Mesendoderm (in vitro differentiated cells): ENCODE measurements around the gene PUSL1.

Experiments used
- DNase-seq: peaks from one replicate; pipeline ENCODE4 v3.0.0; 2013
- H2AK5ac ChIP-seq: 2 replicates; pipeline ENCODE4 v1.6.1; 2013; ENCODE audit warnings: low read length, inconsistent platforms
- H2BK120ac ChIP-seq: 2 replicates; pipeline ENCODE4 v1.6.1; 2013; ENCODE audit warnings: low read depth, mild to moderate bottlenecking, low read length, moderate library complexity, mixed read lengths
- H2BK15ac ChIP-seq: replicated peaks from 2 replicates; pipeline ENCODE4 v1.6.1; 2013; ENCODE audit warnings: low read depth, mild to moderate bottlenecking, moderate library complexity
- H2BK5ac ChIP-seq: 2 replicates; pipeline ENCODE4 v1.6.1; 2013; ENCODE audit warnings: low read length, inconsistent platforms
- H3K18ac ChIP-seq: 2 replicates; pipeline ENCODE4 v1.6.1; 2013; ENCODE audit warnings: mild to moderate bottlenecking, low read length, mixed read lengths
- H3K23ac ChIP-seq: one replicate; pipeline ENCODE4 v1.6.1; 2013; ENCODE audit warnings: low read length
- H3K27ac ChIP-seq: 2 replicates; pipeline ENCODE4 v1.5.1; 2013; ENCODE audit warnings: low read depth, mild to moderate bottlenecking, inconsistent platforms, low read length, moderate library complexity
- H3K27me3 ChIP-seq: 2 replicates; pipeline ENCODE4 v1.6.1; 2013; ENCODE audit warnings: low read length, control low read depth, mild to moderate bottlenecking, inconsistent platforms; ENCODE audit not compliant: insufficient read depth, poor library complexity
- H3K36me3 ChIP-seq: 2 replicates; pipeline ENCODE4 v1.6.1; 2013; ENCODE audit warnings: low read length, inconsistent platforms; ENCODE audit not compliant: control insufficient read depth, insufficient read depth
- H3K4ac ChIP-seq: one replicate; pipeline ENCODE4 v1.6.1; 2013; ENCODE audit warnings: low read depth, mild to moderate bottlenecking, low read length, moderate library complexity
- H3K4me1 ChIP-seq: 2 replicates; pipeline ENCODE4 v1.6.1; 2013; ENCODE audit warnings: low read depth, low read length, inconsistent platforms; ENCODE audit not compliant: control insufficient read depth
- H3K4me2 ChIP-seq: 2 replicates; pipeline ENCODE4 v1.6.1; 2013; ENCODE audit warnings: low read length
- H3K4me3 ChIP-seq: 2 replicates; pipeline ENCODE4 v1.5.1; 2013; ENCODE audit warnings: mild to moderate bottlenecking, low read length
- H3K56ac ChIP-seq: one replicate; pipeline ENCODE4 v1.6.1; 2013; ENCODE audit warnings: low read length
- H3K79me1 ChIP-seq: 2 replicates; pipeline ENCODE4 v1.6.1; 2013; ENCODE audit warnings: low read length, inconsistent platforms
- H3K79me2 ChIP-seq: 2 replicates; pipeline ENCODE4 v1.6.1; 2013; ENCODE audit warnings: mild to moderate bottlenecking, low read length; ENCODE audit not compliant: control insufficient read depth, insufficient read depth
- H3K9ac ChIP-seq: 2 replicates; pipeline ENCODE4 v1.6.1; 2013; ENCODE audit warnings: low read length, inconsistent platforms
- H4K5ac ChIP-seq: one replicate; pipeline ENCODE4 v1.6.1; 2013; ENCODE audit warnings: low read length
- H4K8ac ChIP-seq: one replicate; pipeline ENCODE4 v1.6.1; 2013; ENCODE audit warnings: low read depth, mild to moderate bottlenecking, control low read depth, low read length, moderate library complexity
- WGBS: extraction: QIAGEN DNeasy Blood & Tissue Kit; methylation state at CpG from one replicate; pipeline ENCODE4 v1.1.7; 2013; ENCODE audit warnings: low lambda C conversion rate, missing lambda C conversion rate; ENCODE audit not compliant: insufficient coverage; ENCODE audit errors: extremely low coverage; 5-methylcytosine and 5-hydroxymethylcytosine counted together

Gene PUSL1

DNA sequence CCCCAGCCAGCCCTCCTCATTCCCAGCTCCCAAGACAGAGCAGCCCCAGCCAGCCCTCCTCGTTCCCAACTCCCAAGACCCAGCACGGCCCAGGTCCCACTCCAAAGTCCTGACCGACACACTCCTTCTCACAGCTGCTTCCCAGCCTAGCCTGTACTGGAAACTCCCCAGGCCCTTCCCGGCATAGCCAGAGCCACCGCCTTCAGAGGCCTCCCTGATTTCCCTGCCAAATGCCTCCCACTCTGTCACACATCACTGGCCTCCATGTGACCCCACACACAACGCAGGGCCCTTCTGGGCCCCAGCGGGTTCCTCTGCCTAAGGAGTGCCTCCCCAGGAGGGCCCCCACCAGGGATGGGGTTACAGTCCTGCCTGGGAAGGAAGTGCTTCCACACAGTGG is 37.6 kb upstream of the PUSL1 start:
- Histone ChIP-seq H3K23ac (no peak overlapping the region), H2BK120ac (no peak overlapping the region), H3K27ac (no peak overlapping the region), H3K9ac (no peak overlapping the region), H3K79me1 (peaks cover 33% of the 10 kb centered on the region), H3K27me3 (no peaks in the 10 kb centered on the region), H2AK5ac (no peak overlapping the region), H2BK5ac (no peak overlapping the region), H4K5ac (no peak overlapping the region), H3K4me1 (peaks cover 5% of the 10 kb centered on the region), H4K8ac (no peak overlapping the region), H3K4me2 (no peak overlapping the region), H3K56ac (peak overlapping the region; percentile 15), H2BK15ac (no peak overlapping the region), H3K79me2 (peaks cover 41% of the 10 kb centered on the region), H3K36me3 (peaks cover 1% of the 10 kb centered on the region), H3K4ac (no peak overlapping the region), H3K4me3 (no peak overlapping the region), H3K18ac (no peak overlapping the region)
- no CpG with 5 or more reads among the region's 7 CpGs for WGBS
- no peak for DNase-seq

- peaks cover 1% of the 10 kb centered on the region for H3K36me3 ChIP-seq
- H3K56ac ChIP-seq = peak overlapping the region; percentile 98
- WGBS = no CpG with 5 or more reads among the region's 43 CpGs
- H4K8ac ChIP-seq = no peak overlapping the region
- peaks cover 41% of the 10 kb centered on the region for H3K79me2 ChIP-seq
- H2BK15ac ChIP-seq = no peak overlapping the region
- H3K4me1 ChIP-seq = peaks cover 5% of the 10 kb centered on the region
- no peak for DNase-seq
- H3K27me3 ChIP-seq = no peaks in the 10 kb centered on the region
- no peak overlapping the region for H3K4ac ChIP-seq
- no peak overlapping the region for H3K27ac ChIP-seq
- no peak overlapping the region for H2BK5ac ChIP-seq
- H2BK120ac ChIP-seq = no peak overlapping the region
- H3K79me1 ChIP-seq = peaks cover 31% of the 10 kb centered on the region
- H3K4me3 ChIP-seq = peak overlapping the region; percentile 95
- H2AK5ac ChIP-seq = peak overlapping the region; percentile 38
- H4K5ac ChIP-seq = no peak overlapping the region
- H3K9ac ChIP-seq = peak overlapping the region; percentile 96
- H3K23ac ChIP-seq = peak overlapping the region; percentile 94
- no peak overlapping the region for H3K18ac ChIP-seq
- H3K4me2 ChIP-seq = peak overlapping the region; percentile 84
Measured at GRCh38 chr1:1272341-1273208, 35.8 kb upstream of the PUSL1 start.

GRCh38 chr1:1273209-1273511 is 35.2 kb upstream of the PUSL1 start:
- no peak overlapping the region for H2AK5ac ChIP-seq
- H3K18ac ChIP-seq = peak overlapping the region; percentile 75
- peak overlapping the region; percentile 95 for H3K4me3 ChIP-seq
- H3K23ac ChIP-seq = no peak overlapping the region
- no peak overlapping the region for H3K27ac ChIP-seq
- H3K9ac ChIP-seq = peak overlapping the region; percentile 96
- peaks cover 40% of the 10 kb centered on the region for H3K79me2 ChIP-seq
- no peak overlapping the region for H4K8ac ChIP-seq
- H3K79me1 ChIP-seq = peaks cover 28% of the 10 kb centered on the region
- H2BK15ac ChIP-seq = no peak overlapping the region
- H3K4me1 ChIP-seq = peaks cover 5% of the 10 kb centered on the region
- H3K4ac ChIP-seq = peak overlapping the region; percentile 74
- no peaks in the 10 kb centered on the region for H3K27me3 ChIP-seq
- no peak for DNase-seq
- no peak overlapping the region for H2BK5ac ChIP-seq
- peak overlapping the region; percentile 98 for H3K56ac ChIP-seq
- peak overlapping the region; percentile 84 for H3K4me2 ChIP-seq
- H3K36me3 ChIP-seq = peaks cover 1% of the 10 kb centered on the region
- no peak overlapping the region for H2BK120ac ChIP-seq
- H4K5ac ChIP-seq = no peak overlapping the region
- WGBS = no CpG with 5 or more reads among the region's 31 CpGs

- Histone ChIP-seq H3K4me3 (peak within 1 kb of the TSS; percentile 95), H3K4me1 (peaks cover 5% of the 10 kb centered on the region), H3K27ac (no peak within 1 kb of the TSS), H3K4me2 (peak within 1 kb of the TSS; percentile 84), H3K4ac (peak within 1 kb of the TSS; percentile 74), H3K23ac (no peak within 1 kb of the TSS), H3K79me1 (peaks cover 26% of the 10 kb centered on the region), H4K8ac (peak within 1 kb of the TSS; percentile 81), H3K27me3 (no peaks in the 10 kb centered on the region), H3K56ac (peak within 1 kb of the TSS; percentile 98), H2BK120ac (no peak within 1 kb of the TSS), H2AK5ac (peak within 1 kb of the TSS; percentile 38), H2BK5ac (no peak within 1 kb of the TSS), H4K5ac (no peak within 1 kb of the TSS), H2BK15ac (no peak within 1 kb of the TSS), H3K79me2 (peaks cover 37% of the 10 kb centered on the region), H3K18ac (peak within 1 kb of the TSS; percentile 75), H3K36me3 (peaks cover 1% of the 10 kb centered on the region), H3K9ac (peak within 1 kb of the TSS; percentile 96)
- no CpG with 5 or more reads among the region's 105 CpGs for WGBS
- peak; percentile 93 for DNase-seq
Measured at GRCh38 chr1:1273512-1274298, 34.7 kb upstream of the PUSL1 start, which contains the start of gene UBE2J2. TSS of gene UBE2J2 (minus strand) at chr1:1273854. CDS start at chr1:1267992, 5,862 bp downstream.

DNA sequence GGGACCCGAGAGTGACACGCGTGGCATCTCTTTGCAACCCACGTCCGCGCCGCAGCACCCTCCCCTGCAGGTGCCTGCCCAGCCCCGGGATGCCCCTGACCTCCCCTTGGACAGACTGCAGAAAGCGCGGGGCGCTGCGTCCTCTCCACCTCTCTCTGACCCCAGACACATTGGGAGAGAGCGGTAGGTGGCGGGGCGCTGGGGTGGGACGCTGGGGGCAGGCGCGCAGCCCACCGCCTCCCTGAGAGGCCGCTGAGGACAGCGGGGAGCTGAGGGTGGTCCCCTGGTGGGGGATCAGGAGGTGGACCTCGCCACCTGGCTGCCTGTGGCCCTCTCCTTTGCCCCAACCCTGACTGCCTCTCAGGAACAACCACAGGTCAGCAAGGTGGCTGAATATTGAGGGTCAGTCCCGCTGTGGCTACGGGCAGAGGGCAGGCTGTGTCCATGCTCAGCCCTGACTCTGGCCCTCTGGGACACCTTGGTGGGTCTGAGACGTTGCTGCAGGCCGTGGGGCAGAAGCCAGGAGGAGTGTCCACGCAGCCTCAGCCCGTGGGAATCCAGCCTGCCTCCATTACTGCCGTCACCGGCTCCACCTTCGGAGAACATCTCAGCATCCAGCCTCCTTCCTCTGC is 34.0 kb upstream of the PUSL1 start:
- Histone ChIP-seq H3K23ac (no peak overlapping the region), H3K36me3 (peaks cover 1% of the 10 kb centered on the region), H4K8ac (peak overlapping the region; percentile 60), H3K4me1 (peaks cover 5% of the 10 kb centered on the region), H3K4ac (no peak overlapping the region), H3K4me3 (peak overlapping the region; percentile 6), H2AK5ac (no peak overlapping the region), H4K5ac (no peak overlapping the region), H3K79me1 (peaks cover 26% of the 10 kb centered on the region), H3K79me2 (peaks cover 37% of the 10 kb centered on the region), H3K27me3 (no peaks in the 10 kb centered on the region), H3K4me2 (peak overlapping the region; percentile 71), H3K27ac (no peak overlapping the region), H2BK15ac (no peak overlapping the region), H3K18ac (peak overlapping the region; percentile 51), H3K56ac (peak overlapping the region; percentile 89), H2BK120ac (no peak overlapping the region), H3K9ac (peak overlapping the region; percentile 73), H2BK5ac (no peak overlapping the region)
- WGBS = no CpG with 5 or more reads among the region's 31 CpGs
- DNase-seq = no peak
